Cardiac muscle cell (in vitro differentiated cells and primary cell): ENCODE data around the gene OVCA2. TPM values are rescaled to one million over a fixed set of nuclear protein-coding genes. Genes with fewer than 3 reads are reported as not detected.
A peak's percentile ranks its signal among the peaks of the same experiment; 100 is the strongest.

Experiments used
- DNase-seq, 2 donors: peaks; one replicate each; pipeline versions ENCODE4 v3.0.0 to v3.0.0-alpha.2; 2010 to 2017; ENCODE audit warnings: low read depth in 1 of 2, low spot score in 1 of 2
- H3K27ac ChIP-seq: fragments of 200-600 bp; sonication (generic); 2 replicates; pipeline ENCODE4 v1.5.1; 2016
- H3K27me3 ChIP-seq: fragments of 200-600 bp; sonication (generic); 2 replicates; pipeline ENCODE4 v1.6.0; 2016; ENCODE audit warnings: control low read depth
- H3K36me3 ChIP-seq: fragments of 200-600 bp; sonication (generic); 2 replicates; pipeline ENCODE4 v1.5.1; 2016; ENCODE audit warnings: control low read depth
- H3K4me1 ChIP-seq: fragments of 200-600 bp; sonication (generic); 2 replicates; pipeline ENCODE4 v1.8.1; 2017; ENCODE audit warnings: low read depth, mild to moderate bottlenecking, mixed run types
- H3K4me3 ChIP-seq: fragments of 200-600 bp; sonication (generic); 2 replicates; pipeline ENCODE4 v1.5.1; 2016; ENCODE audit warnings: mild to moderate bottlenecking
- H3K9me3 ChIP-seq: fragments of 200-600 bp; sonication (generic); 2 replicates; pipeline ENCODE4 v1.5.1; 2017; ENCODE audit warnings: low read depth, mild to moderate bottlenecking, control low read depth
- CTCF ChIP-seq: IDR thresholded peaks from 2 replicates; pipeline ENCODE4 v1.5.1; 2012; ENCODE audit warnings: low read depth, mild to moderate bottlenecking, low read length
- polyA plus RNA-seq: library from polyadenylated mRNA; unstranded; fragments of >200 nt; fragmentation: Nextera tagmentation; extraction: Ambion mirVana; gene quantifications from 2 replicates; pipeline ENCODE4 v1.2.1, GENCODE V29; 2016
- total RNA-seq: library from RNA; depleted of rRNA; stranded (reverse); fragments of >200 nt; gene quantifications from 2 replicates; pipeline ENCODE4 v1.2.3, GENCODE V29; 2016

Gene OVCA2
- total and polyA plus RNA-seq, 2 experiments from 2014 or later, result 36.8 to 40.6 TPM

DNA sequence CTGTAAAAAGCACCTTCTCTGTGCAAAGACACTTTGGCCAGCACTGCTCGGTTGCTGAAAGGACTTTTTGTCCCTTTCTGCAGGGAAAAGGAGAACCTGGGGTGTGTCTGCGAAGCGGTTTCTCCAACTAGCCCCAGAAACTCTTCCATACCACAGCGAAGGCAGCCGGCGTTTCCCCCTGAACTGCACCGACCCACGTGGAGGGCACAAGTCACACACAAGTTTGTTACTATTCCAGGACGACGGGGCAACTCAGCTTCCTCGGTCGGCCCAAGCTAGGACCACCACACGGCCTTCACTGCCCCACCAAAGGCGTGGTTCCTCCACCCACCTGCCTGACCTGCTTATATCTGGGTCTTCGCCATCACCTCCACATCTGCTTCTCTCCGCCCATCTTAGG lies 18.6 kb upstream of the OVCA2 start:
- no peak overlapping the region for H3K27ac ChIP-seq
- H3K4me1 ChIP-seq, result peaks cover 6% of the 10 kb centered on the region
- no peaks in the 10 kb centered on the region for H3K9me3 ChIP-seq
- H3K4me3 ChIP-seq, result peak overlapping the region; percentile 81
- TF ChIP-seq CTCF, result no peak
- no peak for DNase-seq
- H3K27me3 ChIP-seq, result peaks cover 10% of the 10 kb centered on the region
- no peaks in the 10 kb centered on the region for H3K36me3 ChIP-seq

- Histone ChIP-seq H3K36me3 (no peaks in the 10 kb centered on the region), H3K9me3 (no peaks in the 10 kb centered on the region), H3K4me1 (peaks cover 6% of the 10 kb centered on the region), H3K27ac (no peak overlapping the region), H3K4me3 (peak overlapping the region; percentile 81), H3K27me3 (peaks cover 10% of the 10 kb centered on the region)
- peak; percentile 60 to 77 for DNase-seq
- TF ChIP-seq CTCF, result no peak
These were observed 17.9 kb upstream of the OVCA2 start for GRCh38 chr17:2023692-2024571.

GRCh38 chr17:2024572-2025219 lies 17.1 kb upstream of the OVCA2 start:
- Histone ChIP-seq H3K27ac (peak overlapping the region; percentile 48), H3K9me3 (no peaks in the 10 kb centered on the region), H3K27me3 (peaks cover 10% of the 10 kb centered on the region), H3K36me3 (no peaks in the 10 kb centered on the region), H3K4me1 (peaks cover 6% of the 10 kb centered on the region), H3K4me3 (peak overlapping the region; percentile 81)
- no peak for DNase-seq
- TF ChIP-seq CTCF, result no peak

- peak; percentile 63 to 92 for DNase-seq
- Histone ChIP-seq H3K4me1 (peaks cover 6% of the 10 kb centered on the region), H3K4me3 (peak within 1 kb of the TSS; percentile 81), H3K9me3 (no peaks in the 10 kb centered on the region), H3K27me3 (peaks cover 10% of the 10 kb centered on the region), H3K36me3 (no peaks in the 10 kb centered on the region), H3K27ac (peak within 1 kb of the TSS; percentile 48)
- no peak for TF ChIP-seq CTCF
These were observed 16.6 kb upstream of the OVCA2 start, which contains the start of gene RTN4RL1 for GRCh38 chr17:2025220-2025621. Gene RTN4RL1, minus strand, starts transcription at chr17:2025334. Its CDS starts 469 bp downstream, at chr17:2024865.

- Histone ChIP-seq H3K27ac (peak overlapping the region; percentile 48), H3K27me3 (peaks cover 10% of the 10 kb centered on the region), H3K36me3 (no peaks in the 10 kb centered on the region), H3K9me3 (no peaks in the 10 kb centered on the region), H3K4me1 (peaks cover 6% of the 10 kb centered on the region), H3K4me3 (peak overlapping the region; percentile 81)
- TF ChIP-seq CTCF, result peak; percentile 74
- DNase-seq, result peak; percentile 75 to 89
These were observed 16.1 kb upstream of the OVCA2 start for GRCh38 chr17:2025622-2026309.
